Urinary bladder (tissue), 4 donors: ENCODE data around the gene FADS3. TPM values are rescaled to one million over a fixed set of nuclear protein-coding genes. Genes with fewer than 3 reads are reported as not detected.

Experiments
- DNase-seq: peaks from one replicate; pipeline ENCODE4 v3.0.0-alpha.2; 2015; ENCODE audit errors: extremely low spot score
- H3K27ac ChIP-seq: one replicate; pipeline ENCODE4 v1.5.1; 2013; ENCODE audit warnings: low read depth, mild to moderate bottlenecking, moderate library complexity
- H3K36me3 ChIP-seq: one replicate; pipeline ENCODE4 v1.6.1; 2013; ENCODE audit warnings: mild to moderate bottlenecking, moderate library complexity; ENCODE audit not compliant: insufficient read depth
- H3K4me1 ChIP-seq: one replicate; pipeline ENCODE4 v1.6.1; 2013; ENCODE audit warnings: mild to moderate bottlenecking, moderate library complexity; ENCODE audit not compliant: insufficient read depth
- H3K4me3 ChIP-seq: one replicate; pipeline ENCODE4 v1.5.1; 2013; ENCODE audit warnings: low read depth, low read length
- WGBS: extraction: QIAGEN DNeasy Blood & Tissue Kit; methylation state at CpG from one replicate; pipeline ENCODE4 v1.1.7; 2013; 5-methylcytosine and 5-hydroxymethylcytosine counted together
- polyA plus RNA-seq: library from polyadenylated mRNA; stranded (reverse); fragments of 200-250 nt; gene quantifications from one replicate; pipeline ENCODE4 v1.2.3, GENCODE V29; 2013
- total RNA-seq: library from RNA; depleted of rRNA; stranded (reverse); fragments of >200 nt; gene quantifications from one replicate; pipeline ENCODE4 v1.2.3, GENCODE V29; 2014
- donor health status: healthy with polysubstance abuse.
- donor health status: healthy.

The FADS3 gene, protein sequence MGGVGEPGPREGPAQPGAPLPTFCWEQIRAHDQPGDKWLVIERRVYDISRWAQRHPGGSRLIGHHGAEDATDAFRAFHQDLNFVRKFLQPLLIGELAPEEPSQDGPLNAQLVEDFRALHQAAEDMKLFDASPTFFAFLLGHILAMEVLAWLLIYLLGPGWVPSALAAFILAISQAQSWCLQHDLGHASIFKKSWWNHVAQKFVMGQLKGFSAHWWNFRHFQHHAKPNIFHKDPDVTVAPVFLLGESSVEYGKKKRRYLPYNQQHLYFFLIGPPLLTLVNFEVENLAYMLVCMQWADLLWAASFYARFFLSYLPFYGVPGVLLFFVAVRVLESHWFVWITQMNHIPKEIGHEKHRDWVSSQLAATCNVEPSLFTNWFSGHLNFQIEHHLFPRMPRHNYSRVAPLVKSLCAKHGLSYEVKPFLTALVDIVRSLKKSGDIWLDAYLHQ
- 17.8 TPM for total RNA-seq
- polyA plus RNA-seq = 43.5 TPM

- H3K36me3 ChIP-seq = no peaks in the 10 kb centered on the region
- DNase-seq = no peak
- H3K4me3 ChIP-seq = peak within 1 kb of the TSS; percentile 68
- no peaks in the 10 kb centered on the region for H3K4me1 ChIP-seq
- peak within 1 kb of the TSS; percentile 68 for H3K27ac ChIP-seq
- under 1% methylated on average over 96 of the region's 96 CpGs for WGBS
Measured at GRCh38 chr11:61891331-61892084, at the start of gene FADS3. Gene FADS3 (minus strand): TSS chr11:61891545. CDS start chr11:61891381, 164 bp downstream.

DNA sequence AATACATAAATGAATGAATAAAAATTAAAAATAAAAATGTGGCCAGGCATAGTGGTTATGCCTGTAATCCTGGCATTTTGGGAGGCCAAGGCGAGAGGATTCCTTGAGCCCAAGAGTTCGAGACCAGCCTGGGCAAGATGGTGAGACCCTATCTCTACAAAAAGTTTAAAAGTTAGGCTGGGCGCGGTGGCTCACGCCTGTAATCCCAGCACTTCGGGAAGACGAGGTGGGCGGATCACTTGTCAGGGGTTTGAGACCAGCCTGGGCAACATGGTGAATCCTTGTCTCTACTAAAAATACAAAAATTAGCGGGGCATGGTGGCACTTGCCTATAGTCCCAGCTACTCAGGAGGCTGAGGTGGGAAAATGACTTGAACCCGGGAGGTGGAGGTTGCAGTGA, 49.1 kb upstream of the FADS3 start:
- H3K4me1 ChIP-seq = no peaks in the 10 kb centered on the region
- 83% methylated on average over 10 of the region's 10 CpGs for WGBS
- no peaks in the 10 kb centered on the region for H3K36me3 ChIP-seq
- H3K27ac ChIP-seq = no peak overlapping the region
- DNase-seq = no peak
- H3K4me3 ChIP-seq = no peak overlapping the region

GRCh38 chr11:61935861-61936260, 44.5 kb upstream of the FADS3 start:
- Histone ChIP-seq H3K4me3 (no peak overlapping the region), H3K4me1 (no peaks in the 10 kb centered on the region), H3K36me3 (no peaks in the 10 kb centered on the region), H3K27ac (no peak overlapping the region)
- WGBS = 86% methylated on average over 2 of the region's 2 CpGs
- no peak for DNase-seq

- Histone ChIP-seq H3K4me3 (no peak overlapping the region), H3K36me3 (no peaks in the 10 kb centered on the region), H3K27ac (no peak overlapping the region), H3K4me1 (no peaks in the 10 kb centered on the region)
- no peak for DNase-seq
- WGBS = 85% methylated on average over 3 of the region's 3 CpGs
Measured at GRCh38 chr11:61930933-61931332, 39.6 kb upstream of the FADS3 start.

- no peaks in the 10 kb centered on the region for H3K4me1 ChIP-seq
- DNase-seq = no peak
- H3K27ac ChIP-seq = no peak overlapping the region
Measured at GRCh38 chr11:61928606-61929005, 37.3 kb upstream of the FADS3 start.

DNA sequence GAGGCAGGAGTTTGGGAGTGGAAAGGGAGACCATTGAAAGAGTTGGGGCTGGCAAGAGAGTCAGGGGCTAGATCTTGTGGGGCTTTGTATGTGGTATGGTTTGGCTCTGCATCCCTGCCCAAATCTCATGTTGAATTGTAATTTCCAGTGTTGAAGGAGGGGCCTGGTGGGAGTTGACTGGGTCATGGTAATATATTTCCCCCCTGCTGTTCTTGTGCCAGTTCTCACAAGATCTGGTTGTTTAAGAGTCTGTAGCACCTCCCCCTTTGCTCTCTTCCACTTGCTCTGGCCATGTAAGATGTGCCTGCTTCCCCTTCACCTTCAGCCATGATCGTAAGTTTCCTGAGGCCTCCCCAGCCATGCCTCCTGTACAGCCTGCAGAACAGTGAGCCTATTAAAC, 36.2 kb upstream of the FADS3 start:
- no peak overlapping the region for H3K4me3 ChIP-seq
- no peak overlapping the region for H3K27ac ChIP-seq
- H3K36me3 ChIP-seq = no peaks in the 10 kb centered on the region
- H3K4me1 ChIP-seq = no peaks in the 10 kb centered on the region
- no peak for DNase-seq
- 98% methylated on average over 1 of the region's 1 CpG for WGBS

More at GRCh38 chr11:61928606-61929005, 37.3 kb upstream of the FADS3 start:
- Histone ChIP-seq H3K36me3 (no peaks in the 10 kb centered on the region), H3K4me3 (no peak overlapping the region)

GRCh38 chr11:61926235-61926634, 34.9 kb upstream of the FADS3 start:
- H3K4me3 ChIP-seq = no peak overlapping the region
- 87% methylated on average over 3 of the region's 3 CpGs for WGBS
- no peak for DNase-seq
- no peaks in the 10 kb centered on the region for H3K4me1 ChIP-seq
- no peak overlapping the region for H3K27ac ChIP-seq
- H3K36me3 ChIP-seq = no peaks in the 10 kb centered on the region

DNA sequence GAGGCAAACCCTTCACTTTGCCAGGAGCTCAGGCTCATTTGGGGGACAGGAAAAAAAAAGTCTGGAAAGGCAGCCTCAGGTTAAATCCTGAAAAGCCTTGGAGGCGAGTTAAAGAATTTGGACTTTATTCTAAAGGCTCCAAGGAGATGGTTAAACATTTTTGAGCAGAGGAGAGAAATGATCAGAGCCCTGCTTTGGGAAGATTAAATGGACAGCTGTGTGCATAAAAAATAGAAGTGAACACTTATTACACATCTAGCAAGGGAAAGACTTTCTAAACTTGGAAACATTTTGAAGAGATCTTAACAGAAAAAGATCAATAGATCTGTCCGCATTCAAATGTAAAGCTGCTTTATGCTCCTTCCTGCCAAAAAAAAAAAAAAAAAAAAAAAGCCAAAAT, 34.4 kb upstream of the FADS3 start:
- no peak for DNase-seq
- Histone ChIP-seq H3K4me3 (no peak overlapping the region), H3K4me1 (no peaks in the 10 kb centered on the region), H3K36me3 (no peaks in the 10 kb centered on the region), H3K27ac (no peak overlapping the region)
- WGBS = 86% methylated on average over 2 of the region's 2 CpGs

GRCh38 chr11:61924064-61924455, 32.7 kb upstream of the FADS3 start:
- H3K4me1 ChIP-seq = no peaks in the 10 kb centered on the region
- no peak for DNase-seq
- 42% methylated on average over 6 of the region's 6 CpGs for WGBS
- no peaks in the 10 kb centered on the region for H3K36me3 ChIP-seq
- H3K4me3 ChIP-seq = no peak overlapping the region
- peak overlapping the region; percentile 69 for H3K27ac ChIP-seq

DNA sequence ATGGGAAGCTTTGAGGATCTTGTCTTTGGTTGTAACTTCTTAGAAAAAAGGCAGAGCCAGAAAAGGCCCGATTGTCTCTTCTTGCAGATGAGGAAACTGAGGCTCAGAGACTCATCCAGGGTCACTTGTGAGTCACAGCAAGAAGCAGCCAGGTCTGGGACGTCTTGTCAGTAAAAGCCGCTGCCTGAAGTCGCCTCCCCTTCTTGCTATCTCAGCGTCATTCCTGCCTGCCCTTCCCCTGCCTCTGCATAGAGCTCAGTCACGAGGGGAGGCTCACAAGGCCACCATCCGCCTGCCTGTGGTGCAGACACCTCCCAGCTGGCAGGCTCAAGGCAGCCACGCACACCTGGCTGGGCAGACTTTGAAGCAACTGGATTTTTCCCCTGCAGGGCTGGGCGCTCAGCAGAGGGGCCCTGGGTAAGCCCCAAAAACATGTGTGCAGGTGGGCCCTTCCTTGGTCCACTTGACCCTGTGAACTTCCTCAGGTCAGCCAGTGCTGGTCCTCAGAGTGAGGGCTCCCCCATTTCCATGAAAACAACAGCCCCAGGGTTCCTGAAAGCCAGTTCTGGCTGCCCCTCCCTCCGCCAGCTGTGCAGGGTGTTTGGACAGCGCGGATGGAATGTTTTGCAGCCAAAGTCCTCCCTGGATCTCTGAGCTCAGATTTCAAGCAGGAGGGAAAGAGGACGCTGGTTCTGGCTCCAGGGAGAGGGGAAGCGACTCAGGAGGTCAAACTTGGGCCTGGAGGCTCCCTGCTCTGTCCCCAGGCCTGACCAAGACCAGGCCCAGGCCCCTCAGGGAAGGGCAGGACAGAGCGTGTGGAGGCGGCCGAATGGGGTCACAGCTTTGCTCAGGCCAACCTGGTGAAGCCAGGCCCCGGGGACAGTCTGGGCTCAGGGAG, 32.1 kb upstream of the FADS3 start:
- no peak overlapping the region for H3K4me3 ChIP-seq
- DNase-seq = peak; percentile 70
- H3K4me1 ChIP-seq = no peaks in the 10 kb centered on the region
- whole genome bisulfite sequencing = 37% methylated on average over 18 of the region's 18 CpGs
- H3K36me3 ChIP-seq = no peaks in the 10 kb centered on the region
- peak overlapping the region; percentile 88 for H3K27ac ChIP-seq

- H3K27ac ChIP-seq = peak overlapping the region; percentile 88
- peak; percentile 80 for DNase-seq
- H3K36me3 ChIP-seq = no peaks in the 10 kb centered on the region
- H3K4me1 ChIP-seq = no peaks in the 10 kb centered on the region
- WGBS = 22% methylated on average over 6 of the region's 6 CpGs
- H3K4me3 ChIP-seq = no peak overlapping the region
Measured at GRCh38 chr11:61922539-61922938, 31.2 kb upstream of the FADS3 start.

GRCh38 chr11:61921446-61921845, 30.1 kb upstream of the FADS3 start:
- Histone ChIP-seq H3K27ac (no peak overlapping the region), H3K4me3 (no peak overlapping the region), H3K4me1 (no peaks in the 10 kb centered on the region), H3K36me3 (no peaks in the 10 kb centered on the region)
- WGBS = 90% methylated on average over 3 of the region's 3 CpGs
- DNase-seq = no peak
